AG04450 (cell line): ENCODE data around the gene CTTNBP2. TPM values are rescaled to one million over a fixed set of nuclear protein-coding genes. Genes with fewer than 3 reads are reported as not detected.
A peak's percentile ranks its signal among the peaks of the same experiment; 100 is the strongest.

Source experiments
- CTCF ChIA-PET: fragments of 300-600, 350-600 bp; formaldehyde crosslinking; extraction: SDS; loops from one replicate; lab custom pipeline; 2022; ENCODE audit warnings: antibody characterized with exemption, inconsistent platforms; lab: Charles Lee
- POLR2A ChIA-PET: fragments of 350-600 bp; formaldehyde crosslinking; extraction: SDS; loops from one replicate; lab custom pipeline; 2021; ENCODE audit warnings: antibody characterized with exemption, inconsistent platforms; lab: Yijun Ruan, JAX
- DNase-seq: peaks from one replicate; pipeline ENCODE4 v3.0.0-alpha.2; 2011; ENCODE audit warnings: low read depth, low spot score
- H3K27ac ChIP-seq: one replicate; pipeline ENCODE4 v1.5.1; 2012; ENCODE audit warnings: low read depth, low read length, control low read depth
- H3K27me3 ChIP-seq: one replicate; pipeline ENCODE4 v1.6.0; 2012; ENCODE audit warnings: low read length; ENCODE audit not compliant: control insufficient read depth, insufficient read depth
- H3K4me3 ChIP-seq: 2 replicates; pipeline ENCODE4 v1.5.1; 2011; ENCODE audit warnings: mild to moderate bottlenecking, low read depth, low read length, control low read depth
- H3K9me3 ChIP-seq: 2 replicates; pipeline ENCODE4 v1.5.1; 2012; ENCODE audit warnings: low read length; ENCODE audit not compliant: control insufficient read depth, insufficient read depth
- CTCF ChIP-seq: IDR thresholded peaks from 2 replicates; pipeline ENCODE4 v1.5.1; 2011; ENCODE audit warnings: low read depth, low read length, control low read depth, inconsistent platforms
- polyA plus RNA-seq: library from polyadenylated mRNA; depleted of rRNA; stranded (reverse); fragments of >200 nt; gene quantifications from 2 replicates; pipeline ENCODE4 v1.2.3, GENCODE V29; 2011

CTTNBP2 gene
- polyA plus RNA-seq, 1 experiment = 14.4 TPM

- no peak overlapping the region for H3K27ac ChIP-seq
- no peaks in the 10 kb centered on the region for H3K27me3 ChIP-seq
- no peak overlapping the region for H3K4me3 ChIP-seq
- DNase-seq = no peak
- POLR2A ChIA-PET = no interaction called here
- no peak for TF ChIP-seq CTCF
- CTCF ChIA-PET = no interaction called here
- H3K9me3 ChIP-seq = no peaks in the 10 kb centered on the region
These were observed 111.2 kb downstream of the CTTNBP2 start for GRCh38 chr7:117762055-117762454.

- H3K27me3 ChIP-seq = no peaks in the 10 kb centered on the region
- no peaks in the 10 kb centered on the region for H3K9me3 ChIP-seq
- H3K4me3 ChIP-seq = no peak overlapping the region
- H3K27ac ChIP-seq = no peak overlapping the region
- TF ChIP-seq CTCF = no peak
- peak; percentile 38 for DNase-seq
- ChIA-PET CTCF (no interaction called here), POLR2A (no interaction called here)
These were observed 113.1 kb downstream of the CTTNBP2 start for GRCh38 chr7:117759950-117760640.

- DNase-seq = no peak
- ChIA-PET POLR2A (no interaction called here), CTCF (interaction anchor here (0.7 to 1.3 kb wide), 4 partner anchors 9 to 347 kb away, joined by 3 to 6 read pairs (median 4); no protein-coding TSS in a partner anchor)
- TF ChIP-seq CTCF = no peak
- no peaks in the 10 kb centered on the region for H3K27me3 ChIP-seq
- no peaks in the 10 kb centered on the region for H3K9me3 ChIP-seq
- no peak overlapping the region for H3K27ac ChIP-seq
- H3K4me3 ChIP-seq = no peak overlapping the region
These were observed 115.8 kb downstream of the CTTNBP2 start for GRCh38 chr7:117757440-117757839.

GRCh38 chr7:117756586-117757085 is 116.6 kb downstream of the CTTNBP2 start:
- CTCF ChIA-PET = no interaction called here
- no peaks in the 10 kb centered on the region for H3K27me3 ChIP-seq
- H3K4me3 ChIP-seq = no peak overlapping the region
- no peak for TF ChIP-seq CTCF
- no peaks in the 10 kb centered on the region for H3K9me3 ChIP-seq
- no peak overlapping the region for H3K27ac ChIP-seq
- DNase-seq = no peak
- POLR2A ChIA-PET = no interaction called here

GRCh38 chr7:117755136-117755535 is 118.1 kb downstream of the CTTNBP2 start:
- ChIA-PET POLR2A (no interaction called here), CTCF (no interaction called here)
- no peak overlapping the region for H3K27ac ChIP-seq
- H3K27me3 ChIP-seq = no peaks in the 10 kb centered on the region
- no peak overlapping the region for H3K4me3 ChIP-seq
- no peak for DNase-seq
- no peak for TF ChIP-seq CTCF
- H3K9me3 ChIP-seq = no peaks in the 10 kb centered on the region
